Cardiac muscle cell (in vitro differentiated cells and primary cell): ENCODE results near the gene TNS2. TPM values are rescaled to one million over a fixed set of nuclear protein-coding genes. Genes with fewer than 3 reads are reported as not detected.

Experiments
- DNase-seq, 2 donors: peaks; one replicate each; pipeline versions ENCODE4 v3.0.0 to v3.0.0-alpha.2; 2010 to 2017; ENCODE audit warnings: low read depth in 1 of 2, low spot score in 1 of 2
- H3K27ac ChIP-seq: fragments of 200-600 bp; sonication (generic); 2 replicates; pipeline ENCODE4 v1.5.1; 2016
- H3K27me3 ChIP-seq: fragments of 200-600 bp; sonication (generic); 2 replicates; pipeline ENCODE4 v1.6.0; 2016; ENCODE audit warnings: control low read depth
- H3K36me3 ChIP-seq: fragments of 200-600 bp; sonication (generic); 2 replicates; pipeline ENCODE4 v1.5.1; 2016; ENCODE audit warnings: control low read depth
- H3K4me1 ChIP-seq: fragments of 200-600 bp; sonication (generic); 2 replicates; pipeline ENCODE4 v1.8.1; 2017; ENCODE audit warnings: low read depth, mild to moderate bottlenecking, mixed run types
- H3K4me3 ChIP-seq: fragments of 200-600 bp; sonication (generic); 2 replicates; pipeline ENCODE4 v1.5.1; 2016; ENCODE audit warnings: mild to moderate bottlenecking
- H3K9me3 ChIP-seq: fragments of 200-600 bp; sonication (generic); 2 replicates; pipeline ENCODE4 v1.5.1; 2017; ENCODE audit warnings: low read depth, mild to moderate bottlenecking, control low read depth
- CTCF ChIP-seq: IDR thresholded peaks from 2 replicates; pipeline ENCODE4 v1.5.1; 2012; ENCODE audit warnings: low read depth, mild to moderate bottlenecking, low read length
- polyA plus RNA-seq: library from polyadenylated mRNA; unstranded; fragments of >200 nt; fragmentation: Nextera tagmentation; extraction: Ambion mirVana; gene quantifications from 2 replicates; pipeline ENCODE4 v1.2.1, GENCODE V29; 2016
- total RNA-seq: library from RNA; depleted of rRNA; stranded (reverse); fragments of >200 nt; gene quantifications from 2 replicates; pipeline ENCODE4 v1.2.3, GENCODE V29; 2016

TNS2 gene
- total and polyA plus RNA-seq, 2 experiments from 2014 or later, result 4.5 to 5.1 TPM

GRCh38 chr12:53073881-53074280 is 24.0 kb downstream of the TNS2 start:
- H3K27me3 ChIP-seq, result no peaks in the 10 kb centered on the region
- H3K27ac ChIP-seq, result peak overlapping the region; percentile 87
- peaks cover 60% of the 10 kb centered on the region for H3K4me1 ChIP-seq
- no peak for TF ChIP-seq CTCF
- no peak for DNase-seq
- H3K36me3 ChIP-seq, result peaks cover 3% of the 10 kb centered on the region
- H3K9me3 ChIP-seq, result no peaks in the 10 kb centered on the region
- H3K4me3 ChIP-seq, result no peak overlapping the region

- peaks cover 3% of the 10 kb centered on the region for H3K36me3 ChIP-seq
- H3K9me3 ChIP-seq, result no peaks in the 10 kb centered on the region
- DNase-seq, result no peak
- H3K27ac ChIP-seq, result no peak overlapping the region
- no peaks in the 10 kb centered on the region for H3K27me3 ChIP-seq
- H3K4me1 ChIP-seq, result peaks cover 57% of the 10 kb centered on the region
- no peak for TF ChIP-seq CTCF
- H3K4me3 ChIP-seq, result no peak overlapping the region
Observed at GRCh38 chr12:53074283-53074998, 24.6 kb downstream of the TNS2 start.

- Histone ChIP-seq H3K4me1 (peaks cover 55% of the 10 kb centered on the region), H3K27me3 (no peaks in the 10 kb centered on the region), H3K36me3 (peaks cover 3% of the 10 kb centered on the region), H3K4me3 (no peak overlapping the region), H3K9me3 (no peaks in the 10 kb centered on the region), H3K27ac (no peak overlapping the region)
- TF ChIP-seq CTCF, result no peak
- DNase-seq, result no peak
Observed at GRCh38 chr12:53074999-53075370, 25.1 kb downstream of the TNS2 start.

GRCh38 chr12:53076461-53076860 is 26.6 kb downstream of the TNS2 start:
- H3K27ac ChIP-seq, result peak overlapping the region; percentile 64
- no peak for DNase-seq
- H3K36me3 ChIP-seq, result peaks cover 3% of the 10 kb centered on the region
- no peak for TF ChIP-seq CTCF
- H3K27me3 ChIP-seq, result no peaks in the 10 kb centered on the region
- peaks cover 49% of the 10 kb centered on the region for H3K4me1 ChIP-seq
- no peak overlapping the region for H3K4me3 ChIP-seq
- no peaks in the 10 kb centered on the region for H3K9me3 ChIP-seq

GRCh38 chr12:53077030-53077429 is 27.2 kb downstream of the TNS2 start:
- TF ChIP-seq CTCF, result no peak

More at GRCh38 chr12:53077030-53077429, 27.2 kb downstream of the TNS2 start:
- no peak overlapping the region for H3K4me3 ChIP-seq
- peaks cover 3% of the 10 kb centered on the region for H3K36me3 ChIP-seq
- H3K9me3 ChIP-seq, result no peaks in the 10 kb centered on the region
- peaks cover 44% of the 10 kb centered on the region for H3K4me1 ChIP-seq
- H3K27ac ChIP-seq, result no peak overlapping the region
- no peaks in the 10 kb centered on the region for H3K27me3 ChIP-seq
- DNase-seq, result no peak
